ENCODE data around the gene PRRC2B.
A peak's percentile ranks its signal among the peaks of the same experiment; 100 is the strongest.

Gene PRRC2B

DNA sequence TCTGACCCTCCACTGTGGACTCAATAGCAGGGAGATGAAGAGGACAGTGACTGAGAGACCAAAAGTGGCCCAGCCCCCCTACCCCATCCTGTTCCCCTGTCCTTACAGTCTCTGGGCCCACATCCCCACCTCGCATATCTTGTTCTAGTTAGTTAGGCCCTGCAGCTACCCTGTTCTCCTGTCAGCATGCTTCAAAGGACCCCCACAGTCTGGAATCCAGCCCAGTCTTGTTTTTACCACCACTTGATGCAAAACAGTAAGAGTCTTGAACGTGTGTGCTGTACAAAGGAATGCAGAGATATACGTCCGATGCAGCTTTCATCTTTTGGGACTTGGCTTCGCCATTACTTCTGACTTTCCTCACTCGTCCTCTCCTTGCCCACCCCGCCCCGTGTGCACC is 96.6 kb downstream of the PRRC2B start:
- no peak overlapping the region for H3K9ac ChIP-seq (ENCODE audit: low read length)
- no peak overlapping the region for H3K27ac ChIP-seq (ENCODE audit: low read depth, low read length)
- no peaks in the 10 kb centered on the region for H3K9me3 ChIP-seq (ENCODE audit: control insufficient read depth, insufficient read depth, low read depth, low read length)
- H3K4me3 ChIP-seq (ENCODE audit: low read depth, low read length), result no peak overlapping the region
- no peaks in the 10 kb centered on the region for H3K27me3 ChIP-seq (ENCODE audit: control insufficient read depth, insufficient read depth, low read length)
- H3K4me1 ChIP-seq (ENCODE audit: control insufficient read depth, insufficient read depth, low read length), result no peaks in the 10 kb centered on the region
- H3K36me3 ChIP-seq (ENCODE audit: control insufficient read depth, insufficient read depth, low read length), result peaks cover 100% of the 10 kb centered on the region

DNA sequence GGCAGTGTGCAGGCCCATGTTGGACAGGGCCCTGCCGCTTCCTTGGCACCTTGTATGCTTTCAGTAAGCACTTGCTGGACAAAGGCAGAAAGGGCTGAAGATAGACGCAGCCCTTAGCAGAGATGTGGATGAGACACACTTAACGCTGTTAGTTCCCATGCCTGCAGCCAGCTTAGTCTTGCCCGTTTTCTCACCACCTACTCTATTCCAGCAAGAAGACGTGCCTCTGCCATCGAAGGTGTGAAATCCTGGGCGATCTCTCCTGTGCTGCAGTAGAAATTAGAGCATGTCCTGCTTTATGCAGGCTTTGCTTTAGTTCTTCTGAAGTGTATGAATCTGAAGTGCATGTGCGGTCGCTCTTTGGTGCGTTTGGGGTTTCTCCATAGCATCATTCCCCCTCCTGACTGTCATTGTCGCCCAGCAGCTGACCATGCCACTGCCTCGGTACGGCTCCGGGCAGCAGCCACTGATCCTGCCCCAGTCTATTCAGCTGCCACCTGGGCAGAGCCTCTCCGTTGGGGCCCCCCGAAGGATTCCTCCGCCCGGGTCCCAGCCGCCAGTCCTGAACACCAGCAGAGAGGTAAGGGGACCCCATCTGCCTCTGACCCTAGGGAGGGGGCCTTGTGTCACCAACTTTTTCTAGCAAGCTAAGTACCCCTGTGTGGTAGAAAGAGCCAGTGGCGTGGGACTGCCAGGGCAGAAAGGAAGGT is 97.3 kb downstream of the PRRC2B start:
- no peak overlapping the region for H3K4me3 ChIP-seq (ENCODE audit: low read depth, low read length)
- no peak overlapping the region for H3K9ac ChIP-seq (ENCODE audit: low read length)
- H3K9me3 ChIP-seq (ENCODE audit: control insufficient read depth, insufficient read depth, low read depth, low read length), result no peaks in the 10 kb centered on the region
- H3K27ac ChIP-seq (ENCODE audit: low read depth, low read length), result no peak overlapping the region
- peaks cover 100% of the 10 kb centered on the region for H3K36me3 ChIP-seq (ENCODE audit: control insufficient read depth, insufficient read depth, low read length)
- H3K4me1 ChIP-seq (ENCODE audit: control insufficient read depth, insufficient read depth, low read length), result no peaks in the 10 kb centered on the region
- no peaks in the 10 kb centered on the region for H3K27me3 ChIP-seq (ENCODE audit: control insufficient read depth, insufficient read depth, low read length)

DNA sequence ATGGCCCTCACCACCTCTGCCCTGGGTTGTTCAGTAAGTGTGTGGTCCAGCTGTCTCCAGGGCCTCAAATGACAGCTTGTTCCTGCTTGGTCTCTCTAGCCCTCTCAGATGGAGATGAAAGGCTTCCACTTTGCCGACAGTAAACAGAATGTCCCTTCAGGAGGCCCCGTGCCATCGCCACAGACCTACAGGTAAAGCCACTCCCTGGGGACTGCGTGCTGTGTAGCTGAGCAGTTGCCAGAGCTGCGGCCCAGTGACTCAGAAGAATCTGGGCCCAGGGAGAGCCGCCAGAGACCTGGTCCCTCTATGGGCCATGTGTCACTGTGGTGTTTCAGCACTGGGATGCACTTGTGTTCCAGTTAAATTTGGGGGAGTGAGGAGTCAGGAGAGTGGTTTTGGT is 98.2 kb downstream of the PRRC2B start:
- no peak overlapping the region for H3K9ac ChIP-seq (ENCODE audit: low read length)
- H3K27me3 ChIP-seq (ENCODE audit: control insufficient read depth, insufficient read depth, low read length), result no peaks in the 10 kb centered on the region
- H3K36me3 ChIP-seq (ENCODE audit: control insufficient read depth, insufficient read depth, low read length), result peaks cover 100% of the 10 kb centered on the region
- H3K4me3 ChIP-seq (ENCODE audit: low read depth, low read length), result no peak overlapping the region
- H3K9me3 ChIP-seq (ENCODE audit: control insufficient read depth, insufficient read depth, low read depth, low read length), result no peaks in the 10 kb centered on the region
- no peak overlapping the region for H3K27ac ChIP-seq (ENCODE audit: low read depth, low read length)
- H3K4me1 ChIP-seq (ENCODE audit: control insufficient read depth, insufficient read depth, low read length), result no peaks in the 10 kb centered on the region

DNA sequence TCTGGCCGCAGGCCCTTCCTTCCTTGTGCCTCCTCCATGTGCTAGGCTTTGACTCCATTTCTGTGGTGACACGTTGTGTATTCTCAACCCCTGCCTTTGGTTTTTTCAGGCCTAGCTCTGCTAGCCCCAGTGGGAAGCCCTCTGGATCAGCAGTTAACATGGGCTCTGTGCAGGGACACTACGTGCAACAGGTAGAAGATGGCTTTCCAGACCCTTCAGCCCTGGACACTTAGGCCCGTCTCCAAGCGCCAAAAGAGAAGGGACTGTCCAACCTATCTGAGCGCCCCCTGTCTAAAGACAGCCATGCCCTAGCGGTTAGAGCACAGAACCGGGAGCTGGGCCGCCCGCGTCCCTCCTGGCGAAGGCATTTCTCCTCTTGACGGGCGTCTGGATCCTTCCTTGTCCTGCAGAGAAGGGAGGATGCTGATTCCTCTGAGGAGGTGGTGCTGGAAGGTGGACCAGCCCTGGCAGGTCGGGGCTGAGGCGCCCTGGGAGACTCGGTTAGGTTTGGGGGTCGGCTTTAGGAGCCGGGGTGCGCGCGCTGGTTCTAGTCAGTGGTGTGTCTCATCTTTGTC is 100.5 kb downstream of the PRRC2B start:
- Histone ChIP-seq H3K9ac (ENCODE audit: low read length) (no peak overlapping the region), H3K27ac (ENCODE audit: low read depth, low read length) (no peak overlapping the region), H3K4me1 (ENCODE audit: control insufficient read depth, insufficient read depth, low read length) (no peaks in the 10 kb centered on the region), H3K9me3 (ENCODE audit: control insufficient read depth, insufficient read depth, low read depth, low read length) (no peaks in the 10 kb centered on the region), H3K4me3 (ENCODE audit: low read depth, low read length) (no peak overlapping the region), H3K36me3 (ENCODE audit: control insufficient read depth, insufficient read depth, low read length) (peaks cover 100% of the 10 kb centered on the region), H3K27me3 (ENCODE audit: control insufficient read depth, insufficient read depth, low read length) (no peaks in the 10 kb centered on the region)

DNA sequence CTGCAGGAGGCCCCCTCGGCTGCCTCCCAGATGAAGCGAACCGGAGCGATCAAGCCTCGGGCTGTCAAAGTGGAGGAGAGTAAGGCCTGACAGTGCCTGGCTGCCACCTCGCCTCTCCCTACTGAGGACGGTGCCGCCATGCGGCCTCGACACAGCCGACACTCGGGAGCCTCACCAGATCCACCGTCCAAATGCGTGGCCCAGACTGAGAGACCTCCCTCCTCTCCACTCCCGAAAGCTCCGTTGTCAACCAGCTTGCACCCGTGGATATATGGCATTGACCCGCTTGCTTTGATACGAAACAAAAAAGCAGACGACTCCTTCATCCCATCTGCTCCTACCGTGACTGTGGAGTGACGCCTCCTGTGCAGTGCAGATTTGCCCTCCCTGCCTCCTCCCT is 101.9 kb downstream of the PRRC2B start:
- Histone ChIP-seq H3K36me3 (ENCODE audit: control insufficient read depth, insufficient read depth, low read length) (peaks cover 100% of the 10 kb centered on the region), H3K27ac (ENCODE audit: low read depth, low read length) (no peak overlapping the region)

DNA sequence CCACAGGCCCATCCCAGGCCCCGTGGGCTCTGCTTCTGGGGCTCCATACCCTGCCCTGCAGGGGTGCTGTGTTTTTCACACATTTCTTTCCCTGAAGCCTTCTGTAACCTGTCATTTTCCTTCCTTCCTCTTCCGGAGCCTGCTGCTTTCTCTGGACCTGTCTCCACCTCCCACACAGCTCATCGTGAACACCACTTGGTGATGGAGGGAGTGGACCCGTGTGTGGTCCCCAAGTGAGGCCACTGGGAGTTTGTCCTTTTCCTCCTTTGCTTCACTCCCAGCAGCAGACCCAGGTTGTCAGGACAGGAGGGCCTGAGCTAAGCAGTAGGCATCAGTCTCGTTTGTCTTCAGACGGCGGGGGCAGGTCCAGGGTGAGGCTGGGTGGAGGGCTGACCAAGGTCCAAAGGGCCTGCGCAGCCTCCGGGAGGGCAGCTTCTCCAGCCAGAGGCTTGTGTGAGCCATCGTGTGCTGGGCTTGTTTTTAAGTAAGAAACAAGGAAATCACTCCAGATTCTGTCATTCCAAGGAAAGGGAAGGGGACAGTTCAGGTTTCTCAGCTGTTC is 103.0 kb downstream of the PRRC2B start:
- Histone ChIP-seq H3K27ac (ENCODE audit: low read depth, low read length) (no peak overlapping the region), H3K36me3 (ENCODE audit: control insufficient read depth, insufficient read depth, low read length) (peaks cover 92% of the 10 kb centered on the region), H3K9ac (ENCODE audit: low read length) (no peak overlapping the region), H3K4me1 (ENCODE audit: control insufficient read depth, insufficient read depth, low read length) (no peaks in the 10 kb centered on the region), H3K9me3 (ENCODE audit: control insufficient read depth, insufficient read depth, low read depth, low read length) (no peaks in the 10 kb centered on the region), H3K4me3 (ENCODE audit: low read depth, low read length) (no peak overlapping the region), H3K27me3 (ENCODE audit: control insufficient read depth, insufficient read depth, low read length) (no peaks in the 10 kb centered on the region)

More for the DNA sequence above, 101.9 kb downstream of the PRRC2B start:
- H3K4me1 ChIP-seq (ENCODE audit: control insufficient read depth, insufficient read depth, low read length), result no peaks in the 10 kb centered on the region
- no peak overlapping the region for H3K4me3 ChIP-seq (ENCODE audit: low read depth, low read length)
- no peaks in the 10 kb centered on the region for H3K27me3 ChIP-seq (ENCODE audit: control insufficient read depth, insufficient read depth, low read length)
- H3K9ac ChIP-seq (ENCODE audit: low read length), result no peak overlapping the region
- H3K9me3 ChIP-seq (ENCODE audit: control insufficient read depth, insufficient read depth, low read depth, low read length), result no peaks in the 10 kb centered on the region

DNA sequence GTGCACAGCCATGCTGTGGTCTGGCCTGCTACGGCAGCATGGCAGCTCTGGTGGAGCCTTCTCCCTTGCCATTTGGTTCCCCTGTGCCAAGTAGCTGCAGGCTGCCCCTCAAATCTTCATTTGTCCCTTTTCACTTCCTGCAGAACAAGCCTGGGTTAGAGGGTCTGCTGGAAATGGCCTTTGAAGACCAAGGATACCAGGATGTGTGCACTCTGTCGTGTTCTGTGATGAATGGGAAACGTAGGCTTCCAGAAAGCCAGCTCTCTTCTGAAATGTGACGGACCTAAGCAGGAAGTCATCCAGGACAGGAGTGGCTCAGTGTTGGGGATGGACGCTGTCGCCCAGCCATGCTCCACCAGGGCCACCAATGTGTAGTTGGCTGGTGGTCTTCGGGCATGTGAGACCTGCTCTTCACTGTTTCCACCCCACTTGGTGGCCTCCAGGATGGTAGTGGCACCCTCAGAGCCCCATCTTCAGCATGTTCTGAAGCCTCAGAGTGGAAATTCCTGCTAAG is 105.4 kb downstream of the PRRC2B start:
- peaks cover 10% of the 10 kb centered on the region; the same call in 1 of the 2 replicates for H3K4me1 ChIP-seq (ENCODE audit: control insufficient read depth, insufficient read depth, low read length)
- peaks cover 68% of the 10 kb centered on the region for H3K36me3 ChIP-seq (ENCODE audit: control insufficient read depth, insufficient read depth, low read length)
- H3K9me3 ChIP-seq (ENCODE audit: control insufficient read depth, insufficient read depth, low read depth, low read length), result no peaks in the 10 kb centered on the region
- no peak overlapping the region for H3K27ac ChIP-seq (ENCODE audit: low read depth, low read length)
- H3K9ac ChIP-seq (ENCODE audit: low read length), result no peak overlapping the region
- H3K27me3 ChIP-seq (ENCODE audit: control insufficient read depth, insufficient read depth, low read length), result peaks cover 3% of the 10 kb centered on the region; the same call in 1 of the 2 replicates
- no peak overlapping the region for H3K4me3 ChIP-seq (ENCODE audit: low read depth, low read length)

DNA sequence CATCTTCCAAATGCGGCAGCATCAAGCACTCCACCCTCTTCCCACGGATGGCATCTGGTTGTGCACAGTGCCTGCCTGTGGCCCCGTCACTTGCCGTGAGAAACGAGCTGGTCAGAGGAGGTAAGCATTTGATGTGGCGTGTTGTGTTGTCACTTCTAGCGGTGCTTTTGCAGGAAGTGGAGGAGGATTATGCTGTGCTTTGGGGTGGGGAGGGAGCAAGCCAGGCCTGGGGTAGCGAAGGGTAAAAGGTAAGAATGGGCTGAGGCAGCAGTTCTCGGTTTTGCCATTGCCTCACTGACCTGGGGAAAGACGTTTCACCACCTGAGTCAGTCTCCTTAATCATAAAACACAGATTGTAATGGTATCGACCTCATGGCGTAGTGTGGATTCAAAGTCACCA is 106.5 kb downstream of the PRRC2B start:
- Histone ChIP-seq H3K9ac (ENCODE audit: low read length) (no peak overlapping the region), H3K27ac (ENCODE audit: low read depth, low read length) (no peak overlapping the region), H3K36me3 (ENCODE audit: control insufficient read depth, insufficient read depth, low read length) (peaks cover 57% of the 10 kb centered on the region)

DNA sequence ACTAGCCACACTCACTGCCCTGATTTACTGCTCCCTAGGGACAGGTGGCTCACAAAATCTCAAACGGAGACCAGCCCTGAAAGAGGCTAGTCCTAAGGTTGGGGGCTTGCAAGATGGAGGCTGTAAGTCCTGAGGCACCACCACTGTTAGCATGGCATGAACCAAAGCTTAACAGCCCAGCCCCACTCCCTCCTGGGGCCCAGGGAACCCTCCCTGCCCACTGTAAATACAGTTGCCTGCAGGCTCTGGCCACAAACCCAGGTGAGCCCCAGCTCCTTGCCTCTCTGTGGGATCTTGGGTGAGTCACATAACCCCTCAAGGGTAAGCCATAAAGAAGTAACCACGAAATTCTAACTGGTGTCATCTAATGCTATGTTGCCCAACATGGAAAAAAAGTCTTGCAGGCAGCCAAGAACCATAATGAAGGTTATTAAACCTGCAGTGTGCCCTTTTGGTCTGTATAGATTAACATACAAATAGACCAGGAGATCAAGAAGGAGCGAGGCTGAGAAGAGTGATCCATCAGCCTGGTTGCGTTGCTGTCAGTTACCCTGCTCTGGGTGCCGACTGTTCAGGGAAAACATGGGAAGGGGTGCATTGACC is 107.2 kb downstream of the PRRC2B start:
- Histone ChIP-seq H3K4me3 (ENCODE audit: low read depth, low read length) (no peak overlapping the region), H3K27me3 (ENCODE audit: control insufficient read depth, insufficient read depth, low read length) (peaks cover 3% of the 10 kb centered on the region; the same call in 1 of the 2 replicates), H3K9ac (ENCODE audit: low read length) (no peak overlapping the region), H3K4me1 (ENCODE audit: control insufficient read depth, insufficient read depth, low read length) (peaks cover 11% of the 10 kb centered on the region; the same call in 1 of the 2 replicates), H3K36me3 (ENCODE audit: control insufficient read depth, insufficient read depth, low read length) (peaks cover 52% of the 10 kb centered on the region), H3K9me3 (ENCODE audit: control insufficient read depth, insufficient read depth, low read depth, low read length) (no peaks in the 10 kb centered on the region), H3K27ac (ENCODE audit: low read depth, low read length) (no peak overlapping the region)

More for the DNA sequence above, 106.5 kb downstream of the PRRC2B start:
- H3K4me3 ChIP-seq (ENCODE audit: low read depth, low read length), result no peak overlapping the region
- H3K9me3 ChIP-seq (ENCODE audit: control insufficient read depth, insufficient read depth, low read depth, low read length), result no peaks in the 10 kb centered on the region
- H3K27me3 ChIP-seq (ENCODE audit: control insufficient read depth, insufficient read depth, low read length), result peaks cover 3% of the 10 kb centered on the region; the same call in 1 of the 2 replicates
- peaks cover 11% of the 10 kb centered on the region; the same call in 1 of the 2 replicates for H3K4me1 ChIP-seq (ENCODE audit: control insufficient read depth, insufficient read depth, low read length)

DNA sequence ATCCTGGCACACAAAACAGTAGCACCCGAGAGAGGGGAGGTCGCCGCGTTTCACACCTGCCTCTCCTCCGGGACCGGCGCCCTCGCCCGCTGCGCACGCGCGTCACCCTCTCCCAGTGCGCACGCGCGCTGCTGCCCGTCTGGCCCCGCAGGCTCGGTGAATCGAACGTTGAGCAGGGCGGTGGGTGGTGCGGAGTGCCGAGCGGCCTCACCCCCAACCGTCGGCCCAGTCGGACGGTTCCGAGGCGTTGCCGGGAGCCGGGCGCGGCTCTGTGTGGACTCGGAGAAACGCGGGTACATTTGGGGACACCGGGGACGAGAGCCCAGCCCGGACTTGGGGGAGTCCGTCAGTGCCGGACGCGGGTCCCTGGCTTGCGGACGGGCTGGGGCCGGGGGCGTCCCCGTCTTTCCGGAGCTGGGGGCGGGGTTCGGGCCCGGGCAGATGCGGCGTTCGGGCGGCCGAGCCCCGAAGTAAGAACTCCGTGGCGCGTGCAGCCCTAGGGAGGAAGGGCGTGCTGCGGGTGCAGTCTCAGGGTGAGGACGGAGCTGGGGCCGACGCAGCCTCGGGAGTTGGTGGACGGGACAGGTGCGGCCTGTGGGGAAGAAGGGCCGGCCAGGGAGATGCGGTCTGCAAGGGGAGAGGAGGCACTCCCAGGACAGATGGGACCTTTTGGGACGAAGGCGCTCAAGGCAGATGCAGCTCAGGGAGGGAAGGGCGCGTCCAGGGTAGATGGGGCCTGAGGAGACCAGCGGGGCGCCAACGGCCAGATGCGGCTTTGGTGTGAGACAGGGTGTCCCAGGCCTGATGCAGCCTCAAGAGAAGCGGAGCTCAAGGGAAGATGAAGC is 109.1 kb downstream of the PRRC2B start, which contains the start of gene POMT1:
Gene POMT1, plus strand, starts transcription at position 138 of the 845 bp plus-strand sequence. CDS start 1,301 bp downstream, outside the sequence.
- Histone ChIP-seq H3K9ac (ENCODE audit: low read length) (peak within 1 kb of the TSS; percentile 67), H3K27ac (ENCODE audit: low read depth, low read length) (no peak within 1 kb of the TSS), H3K36me3 (ENCODE audit: control insufficient read depth, insufficient read depth, low read length) (peaks cover 45% of the 10 kb centered on the region), H3K27me3 (ENCODE audit: control insufficient read depth, insufficient read depth, low read length) (peaks cover 3% of the 10 kb centered on the region; the same call in 1 of the 2 replicates), H3K4me3 (ENCODE audit: low read depth, low read length) (peak within 1 kb of the TSS; percentile 77), H3K9me3 (ENCODE audit: control insufficient read depth, insufficient read depth, low read depth, low read length) (no peaks in the 10 kb centered on the region), H3K4me1 (ENCODE audit: control insufficient read depth, insufficient read depth, low read length) (peaks cover 11% of the 10 kb centered on the region; the same call in 1 of the 2 replicates)

Data from HUES6 (cell line).